HG03521 (cell line): ENCODE measurements around the gene SOS1.

Experiments
- ATAC-seq: cut with Tn5 transposase; IDR thresholded peaks from one replicate; pipeline ENCODE4 v1.9.1; 2021; ENCODE audit warnings: mild to moderate bottlenecking, moderate library complexity; ENCODE audit not compliant: unreplicated experiment

SOS1 gene

GRCh38 chr2:38978296-38978903 lies 142.5 kb downstream of the SOS1 start:
- ATAC-seq: no peak

GRCh38 chr2:38977047-38977446 lies 143.8 kb downstream of the SOS1 start:
- ATAC-seq: no peak

GRCh38 chr2:38975042-38975441 lies 145.8 kb downstream of the SOS1 start:
- no peak for ATAC-seq

- no peak for ATAC-seq
These were observed 147.6 kb downstream of the SOS1 start for GRCh38 chr2:38973266-38973665.

- no peak for ATAC-seq
These were observed 149.5 kb downstream of the SOS1 start for GRCh38 chr2:38971377-38971776.

DNA sequence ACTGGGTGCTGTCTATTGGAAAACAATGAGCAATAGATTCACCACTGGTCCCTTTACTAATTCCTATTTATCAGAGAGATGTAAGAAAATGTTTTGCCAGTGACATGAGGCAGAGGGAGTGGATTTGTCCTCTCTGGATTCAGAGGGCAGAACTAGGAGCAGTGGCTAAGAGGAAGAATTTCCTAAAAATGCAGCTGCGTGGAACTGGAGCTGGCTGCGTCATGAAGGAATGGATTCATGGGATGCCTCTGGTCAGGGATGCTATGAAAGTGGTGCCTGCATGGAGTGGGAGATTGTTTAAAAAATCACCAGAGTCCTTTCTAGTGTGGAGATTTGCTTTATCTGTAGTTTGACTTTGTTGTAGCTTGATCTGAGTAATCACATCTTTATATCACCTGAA lies 152.8 kb downstream of the SOS1 start:
- ATAC-seq: no peak

GRCh38 chr2:38966678-38967077 lies 154.2 kb downstream of the SOS1 start:
- no peak for ATAC-seq

DNA sequence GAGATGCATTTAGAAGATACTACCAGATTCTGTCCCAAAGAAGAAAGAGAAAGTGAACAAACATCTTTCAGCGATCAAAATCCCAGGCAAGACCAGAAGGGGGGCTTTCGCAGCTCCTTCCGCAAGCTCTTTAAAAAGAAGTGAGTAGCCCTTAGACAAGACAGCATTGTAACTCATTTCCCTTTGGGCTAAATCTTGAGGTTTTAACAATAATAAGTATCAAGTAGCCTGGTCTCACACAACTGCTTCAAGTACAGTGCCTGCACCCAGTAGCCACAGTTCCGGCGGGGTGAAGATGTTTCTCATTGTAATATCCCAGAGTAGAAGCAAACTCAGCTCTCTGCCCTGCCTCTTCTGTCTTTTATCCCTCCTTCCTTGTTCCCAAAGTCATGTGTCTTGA lies 154.8 kb downstream of the SOS1 start:
- no peak for ATAC-seq

DNA sequence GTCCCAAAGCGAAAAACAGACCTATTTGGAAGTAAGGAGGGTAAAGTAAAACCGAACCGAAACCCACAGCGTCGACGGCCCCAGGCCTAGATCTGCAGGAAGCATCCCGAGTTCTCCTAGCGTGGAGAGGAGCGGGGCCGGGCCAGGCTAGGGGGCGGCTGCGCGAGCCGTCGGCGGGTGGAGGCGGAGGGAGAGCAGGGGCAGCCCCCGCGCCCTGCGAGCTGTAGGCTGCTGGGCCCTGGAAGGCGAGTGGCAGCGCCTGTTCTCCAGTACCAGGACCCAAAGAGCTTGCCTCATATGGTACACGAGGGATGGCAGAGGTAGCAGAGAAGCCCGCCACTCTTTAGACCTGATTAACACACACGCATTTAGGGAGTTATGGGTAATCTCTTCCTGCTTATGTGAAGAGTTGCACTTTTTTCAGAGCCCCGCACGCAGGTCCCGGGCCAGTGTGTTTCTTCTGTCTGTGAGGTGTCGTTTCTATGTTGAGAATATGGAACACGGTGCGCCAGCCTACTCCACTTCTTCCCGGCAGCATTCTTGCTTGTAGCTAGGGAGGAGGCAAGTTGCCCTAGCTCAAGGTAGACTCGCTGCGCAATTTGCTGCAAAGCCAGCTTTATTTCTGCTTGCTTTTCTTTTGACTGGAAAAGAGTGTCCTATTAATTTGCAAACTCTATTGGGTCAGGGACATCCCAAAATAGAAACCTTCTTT lies 160.1 kb downstream of the SOS1 start:
- ATAC-seq: no peak

DNA sequence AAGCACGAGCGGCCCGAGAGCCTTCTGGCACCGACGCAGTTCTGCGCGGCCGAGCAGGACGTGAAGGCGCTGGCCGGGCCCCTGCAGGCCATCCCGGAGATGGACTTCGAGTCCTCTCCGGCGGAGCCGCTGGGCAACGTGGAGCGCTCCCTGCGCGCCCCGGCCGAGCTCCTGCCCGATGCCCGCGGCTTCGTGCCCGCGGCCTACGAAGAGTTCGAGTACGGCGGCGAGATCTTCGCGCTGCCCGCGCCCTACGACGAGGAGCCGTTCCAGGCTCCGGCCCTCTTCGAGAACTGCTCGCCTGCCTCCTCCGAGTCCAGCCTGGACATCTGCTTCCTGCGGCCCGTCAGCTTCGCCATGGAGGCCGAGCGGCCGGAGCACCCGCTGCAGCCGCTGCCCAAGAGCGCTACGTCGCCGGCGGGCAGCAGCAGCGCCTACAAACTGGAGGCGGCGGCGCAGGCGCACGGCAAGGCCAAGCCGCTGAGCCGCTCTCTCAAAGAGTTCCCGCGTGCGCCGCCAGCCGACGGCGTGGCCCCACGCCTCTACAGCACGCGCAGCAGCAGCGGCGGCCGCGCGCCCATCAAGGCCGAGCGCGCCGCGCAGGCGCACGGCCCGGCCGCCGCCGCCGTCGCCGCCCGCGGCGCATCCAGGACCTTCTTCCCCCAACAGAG lies 160.8 kb downstream of the SOS1 start:
- no peak for ATAC-seq

- no peak for ATAC-seq
These were observed 161.4 kb downstream of the SOS1 start for GRCh38 chr2:38959466-38959865.

- ATAC-seq: no peak
These were observed 162.9 kb downstream of the SOS1 start for GRCh38 chr2:38957972-38958371.

GRCh38 chr2:38951766-38952165 lies 169.1 kb downstream of the SOS1 start:
- ATAC-seq: no peak

DNA sequence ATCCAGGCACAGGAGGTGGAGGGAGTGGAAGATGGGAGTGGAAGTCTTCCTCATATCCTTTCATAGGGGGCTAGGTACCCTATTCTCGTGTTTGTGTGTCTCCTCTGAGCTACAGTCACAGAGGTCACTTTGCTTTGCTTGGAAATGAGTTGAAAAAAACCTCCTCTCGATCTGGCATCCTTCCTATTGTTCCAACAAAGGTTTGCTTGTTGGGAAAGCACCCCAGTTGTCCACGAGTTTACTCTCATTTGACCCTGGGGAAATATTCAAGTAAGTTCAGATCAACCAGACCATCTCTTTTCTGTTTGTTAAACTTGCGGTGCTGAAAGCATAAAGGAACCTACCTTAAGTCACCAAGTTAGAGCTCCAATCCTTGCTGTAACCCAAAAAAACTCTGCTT lies 171.9 kb downstream of the SOS1 start:
- ATAC-seq: no peak

- ATAC-seq: no peak
These were observed 172.4 kb downstream of the SOS1 start for GRCh38 chr2:38948387-38948882.

GRCh38 chr2:38947241-38948239 lies 173.3 kb downstream of the SOS1 start:
- peak; percentile 73 for ATAC-seq

DNA sequence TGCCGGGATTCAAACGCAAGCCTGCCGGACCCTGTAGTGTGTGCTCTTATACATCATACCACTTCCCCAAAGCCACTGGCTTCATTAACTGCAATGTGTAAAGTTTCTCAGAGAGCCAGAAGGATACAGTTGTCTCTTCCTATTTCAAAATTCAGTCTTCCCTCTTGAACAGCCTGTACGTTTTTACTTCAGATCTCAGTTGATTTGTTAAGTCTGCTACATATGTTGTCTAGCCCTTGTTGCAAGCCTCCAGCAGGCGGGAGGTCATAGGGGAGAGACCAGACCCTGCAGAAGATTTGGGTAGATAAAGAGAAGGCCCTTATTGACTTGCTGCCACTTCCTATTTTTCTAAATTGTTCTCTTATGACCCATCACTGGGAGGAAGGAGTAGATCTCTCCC lies 174.9 kb downstream of the SOS1 start:
- no peak for ATAC-seq

DNA sequence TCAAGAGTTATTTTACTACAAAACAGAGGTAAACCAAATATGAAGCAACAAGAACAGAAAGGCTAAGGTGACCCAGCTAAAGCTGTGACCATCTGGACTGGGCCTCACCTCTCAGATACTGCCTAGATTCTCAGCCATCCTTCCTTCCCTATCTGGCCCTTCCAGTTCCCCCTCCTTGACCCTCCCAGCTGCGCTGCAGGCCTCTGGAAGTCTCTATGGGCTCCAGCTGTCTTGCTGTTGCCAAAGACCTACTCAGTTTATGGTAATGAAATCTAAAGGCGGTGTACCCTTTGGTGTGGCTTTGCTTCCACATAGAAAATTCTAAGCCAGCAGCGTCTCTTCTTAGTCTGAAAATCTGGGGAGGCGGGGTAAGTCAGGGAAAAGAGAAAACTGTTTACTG lies 175.5 kb downstream of the SOS1 start:
- ATAC-seq: no peak

DNA sequence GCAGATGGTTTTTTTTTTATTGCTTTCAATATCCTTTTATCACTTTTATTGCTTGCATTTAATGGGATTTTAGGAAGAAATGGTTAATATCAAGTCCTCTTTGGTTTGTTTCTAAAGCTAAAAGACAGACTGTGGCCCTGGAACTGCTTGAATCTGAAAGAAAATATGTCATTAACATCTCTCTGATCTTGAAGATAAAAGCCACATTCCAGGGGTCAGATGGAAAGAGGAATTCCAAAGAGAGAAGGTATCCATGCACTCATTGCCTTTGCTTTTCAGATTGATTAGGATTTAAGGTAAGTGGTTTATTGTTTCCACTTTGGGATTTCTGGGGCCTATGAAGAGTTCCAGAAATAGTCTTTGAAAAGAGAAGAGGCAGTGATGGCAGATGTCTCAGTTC lies 177.1 kb downstream of the SOS1 start:
- no peak for ATAC-seq

DNA sequence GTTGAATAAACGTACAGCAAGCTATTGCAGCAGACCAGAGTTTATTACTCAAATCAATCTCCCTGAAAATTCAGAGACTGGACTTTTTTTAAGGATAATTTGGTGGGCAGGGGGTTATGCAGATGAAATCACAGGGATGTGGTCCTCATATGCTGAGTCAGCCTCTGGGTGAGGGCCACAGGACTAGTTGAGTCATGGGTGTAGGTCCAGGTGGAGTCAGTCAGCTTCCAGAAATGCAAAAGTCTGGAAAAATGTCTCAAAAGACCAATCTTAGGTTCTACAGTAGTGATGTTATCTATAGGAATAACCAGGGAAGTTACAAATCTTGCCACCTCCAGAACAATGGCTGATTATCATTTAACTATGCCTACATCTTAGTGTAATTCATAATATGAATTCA lies 180.1 kb downstream of the SOS1 start:
- no peak for ATAC-seq

- ATAC-seq: no peak
These were observed 183.3 kb downstream of the SOS1 start for GRCh38 chr2:38937548-38937947.
